BE2C (cell line): ENCODE measurements around the gene DISP2.

Source experiments
- DNase-seq: peaks from one replicate; pipeline ENCODE4 v3.0.0-alpha.2; 2020
- H3K27me3 ChIP-seq: fragments of 250-450 bp; sonication (Bioruptor Pico); 2 replicates; pipeline ENCODE4 v1.5.1; 2020; ENCODE audit warnings: mild to moderate bottlenecking
- H3K36me3 ChIP-seq: fragments of 250-450 bp; sonication (Bioruptor Pico); 2 replicates; pipeline ENCODE4 v1.5.1; 2020; ENCODE audit warnings: mild to moderate bottlenecking
- H3K4me1 ChIP-seq: fragments of 250-450 bp; sonication (Bioruptor Pico); 2 replicates; pipeline ENCODE4 v1.5.1; 2020
- H3K4me3 ChIP-seq: 2 replicates; pipeline ENCODE4 v1.5.1; 2011; ENCODE audit warnings: low read depth, low read length
- H3K9me3 ChIP-seq: fragments of 250-450 bp; sonication (Bioruptor Pico); 2 replicates; pipeline ENCODE4 v1.5.1; 2020
- TF ChIP-seq, protein P1 (sequence below): IDR thresholded peaks from 2 replicates; pipeline ENCODE4 v1.5.1; 2012; ENCODE audit warnings: mild to moderate bottlenecking, low read depth, low read length

Gene DISP2

GRCh38 chr15:40381818-40382529, 24.0 kb downstream of the DISP2 start:
- H3K36me3 ChIP-seq = peaks cover 19% of the 10 kb centered on the region
- H3K9me3 ChIP-seq = no peaks in the 10 kb centered on the region
- no peak overlapping the region for H3K4me3 ChIP-seq
- TF ChIP-seq, protein P1, sequence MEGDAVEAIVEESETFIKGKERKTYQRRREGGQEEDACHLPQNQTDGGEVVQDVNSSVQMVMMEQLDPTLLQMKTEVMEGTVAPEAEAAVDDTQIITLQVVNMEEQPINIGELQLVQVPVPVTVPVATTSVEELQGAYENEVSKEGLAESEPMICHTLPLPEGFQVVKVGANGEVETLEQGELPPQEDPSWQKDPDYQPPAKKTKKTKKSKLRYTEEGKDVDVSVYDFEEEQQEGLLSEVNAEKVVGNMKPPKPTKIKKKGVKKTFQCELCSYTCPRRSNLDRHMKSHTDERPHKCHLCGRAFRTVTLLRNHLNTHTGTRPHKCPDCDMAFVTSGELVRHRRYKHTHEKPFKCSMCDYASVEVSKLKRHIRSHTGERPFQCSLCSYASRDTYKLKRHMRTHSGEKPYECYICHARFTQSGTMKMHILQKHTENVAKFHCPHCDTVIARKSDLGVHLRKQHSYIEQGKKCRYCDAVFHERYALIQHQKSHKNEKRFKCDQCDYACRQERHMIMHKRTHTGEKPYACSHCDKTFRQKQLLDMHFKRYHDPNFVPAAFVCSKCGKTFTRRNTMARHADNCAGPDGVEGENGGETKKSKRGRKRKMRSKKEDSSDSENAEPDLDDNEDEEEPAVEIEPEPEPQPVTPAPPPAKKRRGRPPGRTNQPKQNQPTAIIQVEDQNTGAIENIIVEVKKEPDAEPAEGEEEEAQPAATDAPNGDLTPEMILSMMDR = no peak
- no peak for DNase-seq
- H3K27me3 ChIP-seq = no peaks in the 10 kb centered on the region
- H3K4me1 ChIP-seq = peaks cover 4% of the 10 kb centered on the region; the same call in 1 of the 2 replicates

DNA sequence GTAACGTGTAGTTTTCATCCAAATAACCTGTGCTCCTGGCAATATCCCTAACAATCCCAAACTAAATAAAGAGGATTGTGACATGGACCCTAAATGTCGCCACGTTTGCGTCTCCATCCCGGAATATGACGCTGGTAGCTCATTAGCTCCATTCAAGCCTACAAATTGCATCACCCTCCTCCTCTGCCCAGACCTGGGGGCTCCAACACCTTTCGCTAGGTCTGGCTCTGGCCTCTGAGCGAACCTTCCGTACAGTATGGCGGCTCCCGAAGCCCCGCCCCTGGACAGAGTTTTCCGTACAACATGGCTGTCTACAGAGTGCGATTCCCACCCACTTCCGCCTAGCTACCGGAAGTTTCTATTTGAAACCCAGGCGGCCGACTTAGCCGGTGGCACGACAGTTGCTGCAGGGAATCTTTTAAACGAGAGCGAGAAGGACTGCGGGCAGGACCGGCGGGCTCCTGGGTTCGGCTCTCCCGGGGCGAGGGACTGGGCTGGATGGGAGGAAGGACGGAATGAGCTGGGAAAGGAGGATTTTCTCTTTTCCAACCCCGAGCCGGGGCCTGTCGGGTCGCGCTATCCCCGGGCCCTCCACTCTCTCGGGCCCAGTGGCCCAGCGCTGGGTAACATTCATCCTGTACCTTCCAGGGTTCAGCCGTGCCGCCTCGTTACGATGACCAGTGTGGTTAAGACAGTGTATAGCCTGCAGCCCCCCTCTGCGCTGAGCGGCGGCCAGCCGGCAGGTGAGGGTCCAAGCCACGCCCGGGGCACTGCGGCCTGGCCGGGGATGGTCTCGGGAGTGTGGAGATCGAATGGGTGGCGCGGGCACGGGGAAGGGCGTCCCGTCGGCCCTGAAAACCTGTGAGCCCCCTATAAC, 24.8 kb downstream of the DISP2 start, which contains the start of gene KNSTRN:
Gene KNSTRN (plus strand): TSS at position 142 of the 877 bp plus-strand sequence. CDS start 115 bp downstream, at position 257.
- TF ChIP-seq, protein P1 = no peak
- Histone ChIP-seq H3K36me3 (peaks cover 28% of the 10 kb centered on the region), H3K4me3 (peak within 1 kb of the TSS; percentile 79), H3K27me3 (no peaks in the 10 kb centered on the region), H3K4me1 (peaks cover 4% of the 10 kb centered on the region; the same call in 1 of the 2 replicates), H3K9me3 (no peaks in the 10 kb centered on the region)
- DNase-seq = peak; percentile 94

DNA sequence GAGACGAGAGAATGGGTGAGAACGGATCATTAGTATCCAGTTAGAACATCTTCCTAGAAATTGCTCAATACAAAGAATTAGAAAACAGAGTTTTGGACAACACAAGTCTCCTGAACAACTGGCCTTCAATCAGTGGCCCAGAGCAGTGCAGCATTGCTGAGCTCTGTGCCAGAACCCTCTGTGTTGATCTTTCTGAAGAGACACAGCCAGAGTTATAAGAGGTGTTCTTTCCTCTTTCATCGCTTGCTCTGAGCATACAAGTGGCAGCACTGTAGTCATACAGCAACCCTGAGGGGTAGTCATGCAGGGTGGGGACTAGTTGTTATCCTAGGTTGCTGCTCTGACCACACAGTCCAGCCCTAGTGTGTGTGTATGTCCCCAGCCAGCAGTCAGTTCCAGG, 28.5 kb downstream of the DISP2 start:
- Histone ChIP-seq H3K9me3 (no peaks in the 10 kb centered on the region), H3K27me3 (no peaks in the 10 kb centered on the region), H3K4me1 (peaks cover 4% of the 10 kb centered on the region; the same call in 1 of the 2 replicates), H3K36me3 (peaks cover 62% of the 10 kb centered on the region), H3K4me3 (no peak overlapping the region)
- DNase-seq = no peak
- TF ChIP-seq, protein P1 = no peak

DNA sequence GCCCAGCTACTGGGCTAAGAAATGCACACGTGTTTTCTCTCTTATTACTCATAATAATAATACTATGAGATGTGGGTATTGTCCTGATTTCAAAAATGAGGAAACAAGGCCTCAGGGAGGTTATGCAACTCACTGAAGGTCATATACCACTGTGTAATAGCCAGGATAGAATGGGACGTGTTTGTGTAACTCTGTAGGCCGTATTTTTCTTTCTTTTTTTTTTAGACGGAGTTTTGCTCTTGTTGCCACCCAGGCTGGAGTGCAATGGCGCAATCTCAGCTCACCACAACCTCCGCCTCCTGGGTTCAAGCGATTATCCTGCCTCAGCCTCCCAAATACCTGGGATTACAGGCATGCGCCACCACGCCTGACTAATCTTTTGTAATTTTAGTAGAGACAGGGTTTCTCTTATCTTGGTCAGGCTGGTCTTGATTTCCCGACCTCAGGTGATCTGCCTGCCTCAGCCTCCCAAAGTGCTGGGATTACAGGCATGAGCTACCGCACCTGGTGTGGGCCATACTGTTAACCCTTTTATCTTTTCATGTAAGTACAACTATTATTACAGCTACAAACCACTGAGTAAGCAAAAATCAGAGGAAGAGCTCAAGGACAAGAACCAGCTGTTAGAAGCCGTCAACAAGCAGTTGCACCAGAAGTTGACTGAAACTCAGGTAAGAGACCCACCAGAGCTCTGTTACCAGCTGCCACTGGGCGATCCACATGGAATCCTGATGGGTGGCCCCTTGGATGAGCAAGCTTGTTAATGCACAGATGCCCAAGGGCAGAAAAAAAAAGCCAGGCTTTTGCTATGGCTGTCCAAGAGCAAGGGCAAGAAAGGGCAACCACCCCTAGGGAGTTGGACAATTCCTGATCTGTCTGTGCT, 31.2 kb downstream of the DISP2 start:
- TF ChIP-seq, protein P1 = no peak
- DNase-seq = no peak
- Histone ChIP-seq H3K9me3 (no peaks in the 10 kb centered on the region), H3K4me3 (no peak overlapping the region), H3K4me1 (no peaks in the 10 kb centered on the region), H3K36me3 (peaks cover 89% of the 10 kb centered on the region), H3K27me3 (no peaks in the 10 kb centered on the region)

DNA sequence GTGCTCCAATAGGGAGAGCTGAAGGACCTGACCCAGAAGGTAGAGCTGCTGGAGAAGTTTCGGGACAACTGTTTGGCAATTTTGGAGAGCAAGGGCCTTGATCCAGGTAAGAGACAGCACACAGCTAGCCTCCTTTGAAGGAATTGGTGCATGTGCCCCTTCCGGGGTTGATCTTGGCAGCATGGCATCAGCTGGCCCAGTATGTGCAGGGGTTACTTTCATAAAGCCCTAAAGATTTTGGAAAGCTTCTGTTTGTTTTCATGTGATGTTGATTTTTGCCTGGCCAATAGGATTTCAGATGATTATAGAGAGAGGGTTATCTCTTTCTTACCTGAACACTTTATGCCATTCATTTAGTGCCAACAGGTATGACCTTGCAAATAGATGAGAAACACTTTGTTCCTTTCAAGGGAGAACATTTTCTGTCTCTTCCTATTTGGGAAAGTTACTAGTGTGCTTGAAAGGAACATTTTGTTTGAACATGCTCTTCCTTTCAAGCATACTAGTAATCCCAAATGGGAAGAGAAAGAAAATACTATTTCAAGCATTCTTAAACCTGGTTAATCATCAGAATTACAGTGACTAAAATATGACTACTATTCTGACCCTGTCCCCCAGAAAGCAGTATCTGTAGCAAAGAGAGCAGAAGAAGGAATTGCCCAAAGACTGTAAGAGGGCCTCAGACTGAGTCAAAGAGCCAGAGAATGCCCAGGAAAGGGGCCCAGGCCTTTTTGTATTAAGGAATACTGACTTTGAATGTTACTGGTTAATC, 32.0 kb downstream of the DISP2 start:
- Histone ChIP-seq H3K27me3 (no peaks in the 10 kb centered on the region), H3K9me3 (no peaks in the 10 kb centered on the region), H3K4me1 (no peaks in the 10 kb centered on the region), H3K4me3 (no peak overlapping the region), H3K36me3 (peaks cover 90% of the 10 kb centered on the region)
- TF ChIP-seq, protein P1 = no peak
- DNase-seq = no peak
